Common myeloid progenitor, CD34-positive (primary cell): Measurements from ENCODE around the gene ATP5PD.

Experiments used
- CTCF ChIA-PET: fragments of 350-600 bp; sonication (Branson Sonifier 250); formaldehyde crosslinking; loops from one replicate; lab custom pipeline; 2021; ENCODE audit warnings: antibody characterized with exemption; lab: Charles Lee
- POLR2A ChIA-PET: fragments of 350-600 bp; sonication (Branson Sonifier 250); formaldehyde crosslinking; loops from one replicate; lab custom pipeline; 2021; ENCODE audit warnings: antibody characterized with exemption; lab: Charles Lee
- DNase-seq, 3 donors: peaks; one replicate each; pipeline versions ENCODE4 v3.0.0 to v3.0.0-alpha.2; 2013
- H3K27ac ChIP-seq, 2 experiments: 1 replicate in 1 of 2; 2 replicates in 1 of 2; pipeline ENCODE4 v1.7.0; 2013; ENCODE audit warnings: inconsistent platforms in 2 of 2, low read length in 2 of 2, mild to moderate bottlenecking in 2 of 2, low read depth in 1 of 2, moderate library complexity in 1 of 2; ENCODE audit not compliant: severe bottlenecking in 2 of 2, insufficient read depth in 1 of 2, poor library complexity in 1 of 2
- H3K27me3 ChIP-seq, 5 experiments: replicated peaks in 2 of 5; 1 replicate in 3 of 5; 2 replicates in 2 of 5; pipeline versions ENCODE4 v1.6.1 to v1.7.0; 2013; ENCODE audit warnings: low read length in 4 of 5, mild to moderate bottlenecking in 2 of 5, moderate library complexity in 2 of 5, inconsistent platforms in 1 of 5; ENCODE audit not compliant: insufficient read depth in 5 of 5, control insufficient read depth in 4 of 5
- H3K36me3 ChIP-seq, 4 experiments: 1 replicate in 2 of 4; 2 replicates in 2 of 4; pipeline versions ENCODE4 v1.6.1 to v1.7.0; 2013; ENCODE audit warnings: low read length in 3 of 4, control low read depth in 1 of 4, mild to moderate bottlenecking in 1 of 4; ENCODE audit not compliant: control insufficient read depth in 4 of 4, insufficient read depth in 4 of 4
- H3K4me1 ChIP-seq, 4 experiments: 1 replicate in 3 of 4; 2 replicates in 1 of 4; pipeline versions ENCODE4 v1.6.1 to v1.7.1; 2013; ENCODE audit warnings: low read length in 3 of 4, mild to moderate bottlenecking in 3 of 4, control low read depth in 1 of 4, inconsistent platforms in 1 of 4, moderate library complexity in 1 of 4; ENCODE audit not compliant: control insufficient read depth in 4 of 4, insufficient read depth in 4 of 4; ENCODE audit errors: control extremely low read depth in 1 of 4
- H3K4me3 ChIP-seq, 7 experiments: 1 replicate in 4 of 7; 2 replicates in 3 of 7; pipeline versions ENCODE4 v1.5.1 to v1.7.0; 2013; ENCODE audit warnings: mild to moderate bottlenecking in 7 of 7, low read length in 6 of 7, moderate library complexity in 6 of 7, inconsistent platforms in 2 of 7, low read depth in 2 of 7, control low read depth in 1 of 7; ENCODE audit not compliant: insufficient read depth in 4 of 7, control insufficient read depth in 1 of 7; ENCODE audit errors: extremely low read depth in 1 of 7
- H3K9me3 ChIP-seq, 5 experiments: 1 replicate in 4 of 5; 2 replicates in 1 of 5; pipeline versions ENCODE4 v1.6.1 to v1.7.1; 2013; ENCODE audit warnings: low read length in 4 of 5, mild to moderate bottlenecking in 2 of 5, inconsistent platforms in 1 of 5, low read depth in 1 of 5, moderate library complexity in 1 of 5; ENCODE audit not compliant: control insufficient read depth in 4 of 5, insufficient read depth in 2 of 5; ENCODE audit errors: control extremely low read depth in 1 of 5
- WGBS: methylation state at CpG from one replicate; pipeline ENCODE4 v1.1.5; 2013; ENCODE audit not compliant: insufficient coverage; 5-methylcytosine and 5-hydroxymethylcytosine counted together

ATP5PD gene

DNA sequence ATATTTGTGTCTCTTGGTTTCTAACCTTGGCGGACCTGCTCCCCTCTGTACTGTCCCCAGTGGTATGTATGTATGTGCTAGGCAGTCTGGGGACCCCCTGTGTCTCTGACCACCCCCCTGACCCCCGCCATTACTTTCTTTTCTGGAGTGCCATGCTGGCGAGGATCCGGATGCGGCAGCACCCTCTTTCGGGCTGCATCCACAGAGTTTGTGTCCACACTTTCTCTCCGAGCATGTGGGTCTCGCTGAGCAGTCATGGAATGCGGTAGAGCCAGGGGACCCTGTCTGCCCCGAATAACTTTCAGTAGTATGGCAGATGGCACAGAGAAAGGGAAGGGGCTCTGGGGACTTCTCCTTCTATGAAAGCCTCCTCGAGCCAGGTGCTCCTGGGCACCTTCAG is 17.3 kb upstream of the ATP5PD start:
- H3K36me3 ChIP-seq: peaks cover 9 to 58% (median 45%) of the 10 kb centered on the region in 4 experiments
- POLR2A ChIA-PET: no interaction called here
- no peak overlapping the region for H3K4me3 ChIP-seq
- H3K9me3 ChIP-seq: no peaks in the 10 kb centered on the region
- WGBS: 89% methylated on average over 11 of the region's 11 CpGs
- DNase-seq: no peak
- no peak overlapping the region for H3K27ac ChIP-seq
- CTCF ChIA-PET: interaction anchor here (0.9 to 9.9 kb wide), 6 partner anchors 9 to 67 kb away, joined by 3 to 107 read pairs (median 4); partner anchors contain the start of genes ARMC7 and NT5C
- no peaks in the 10 kb centered on the region for H3K27me3 ChIP-seq
- H3K4me1 ChIP-seq: peaks cover 1 to 26% (median 26%) of the 10 kb centered on the region in 4 experiments

DNA sequence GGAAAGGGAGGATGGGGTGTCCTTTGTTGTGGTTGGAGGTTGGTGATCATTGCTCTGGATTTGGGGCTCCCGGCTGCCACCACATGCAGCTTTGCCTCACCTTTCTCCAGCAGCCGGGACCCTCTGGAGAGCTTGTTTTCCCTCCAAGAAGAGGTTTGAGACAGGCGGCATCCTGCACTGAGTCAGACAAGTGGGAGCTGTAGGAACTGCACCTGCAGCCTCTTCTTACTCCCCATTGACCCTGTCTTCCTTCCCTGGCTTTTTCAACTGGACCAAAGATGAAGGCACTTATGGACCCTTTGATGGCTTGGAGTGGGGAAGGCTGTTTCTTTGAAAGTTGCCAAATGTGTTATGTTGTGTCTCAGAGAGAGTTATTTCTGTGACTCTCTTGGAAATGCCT is 16.9 kb upstream of the ATP5PD start:
- H3K4me3 ChIP-seq: no peak overlapping the region
- H3K27me3 ChIP-seq: no peaks in the 10 kb centered on the region
- peaks cover 9 to 58% (median 45%) of the 10 kb centered on the region in 4 experiments for H3K36me3 ChIP-seq
- no peaks in the 10 kb centered on the region for H3K9me3 ChIP-seq
- ChIA-PET CTCF (interaction anchor here (1.0 to 9.9 kb wide), 7 partner anchors 9 to 102 kb away, joined by 3 to 107 read pairs (median 10); partner anchors contain the start of genes ARMC7 and NT5C), POLR2A (no interaction called here)
- WGBS: 100% methylated on average over 3 of the region's 3 CpGs
- H3K4me1 ChIP-seq: peaks cover 1 to 26% (median 26%) of the 10 kb centered on the region in 4 experiments
- DNase-seq: no peak
- no peak overlapping the region for H3K27ac ChIP-seq

DNA sequence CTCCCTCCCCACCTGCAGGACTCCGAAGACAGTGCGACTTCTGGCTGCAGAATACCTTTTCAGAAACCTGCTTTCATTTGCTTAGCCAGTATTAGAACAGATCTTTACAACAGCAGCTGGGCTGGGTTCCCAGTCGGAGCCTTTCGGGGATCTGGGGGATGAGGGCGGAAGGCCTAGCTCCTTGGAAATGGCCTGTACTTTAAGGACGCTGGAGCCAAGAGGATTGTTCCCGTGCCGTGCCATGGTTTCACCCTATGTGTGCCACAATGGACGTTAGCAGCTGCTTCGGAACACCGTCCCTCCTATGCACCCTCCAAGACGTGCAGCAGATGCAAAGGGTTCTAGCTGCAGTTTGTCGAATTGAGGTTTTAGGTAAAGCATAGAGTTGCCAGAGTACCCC is 16.4 kb upstream of the ATP5PD start:
- 93% methylated on average over 13 of the region's 13 CpGs for WGBS
- peaks cover 1 to 26% (median 26%) of the 10 kb centered on the region in 4 experiments for H3K4me1 ChIP-seq
- H3K27ac ChIP-seq: no peak overlapping the region
- ChIA-PET CTCF (interaction anchor here (1.0 to 9.9 kb wide), 6 partner anchors 10 to 102 kb away, joined by 3 to 107 read pairs (median 22); partner anchors contain the start of genes ARMC7 and NT5C), POLR2A (no interaction called here)
- no peaks in the 10 kb centered on the region for H3K9me3 ChIP-seq
- H3K27me3 ChIP-seq: no peaks in the 10 kb centered on the region
- no peak for DNase-seq
- no peak overlapping the region for H3K4me3 ChIP-seq
- peaks cover 9 to 58% (median 45%) of the 10 kb centered on the region in 4 experiments for H3K36me3 ChIP-seq

GRCh38 chr17:75061618-75062017 is 14.8 kb upstream of the ATP5PD start:
- 96% methylated on average over 7 of the region's 8 CpGs for WGBS
- DNase-seq: no peak
- H3K36me3 ChIP-seq: peaks cover 9 to 58% (median 46%) of the 10 kb centered on the region in 4 experiments
- peaks cover 1 to 18% (median 16%) of the 10 kb centered on the region in 4 experiments for H3K4me1 ChIP-seq
- H3K4me3 ChIP-seq: no peak overlapping the region
- no peaks in the 10 kb centered on the region for H3K27me3 ChIP-seq
- ChIA-PET POLR2A (no interaction called here), CTCF (interaction anchor here (0.5 to 9.9 kb wide), 14 partner anchors 11 to 200 kb away, joined by 3 to 107 read pairs (median 6); partner anchors contain the start of genes ARMC7, GGA3, MRPL58 and MRPS7)
- H3K9me3 ChIP-seq: no peaks in the 10 kb centered on the region
- H3K27ac ChIP-seq: no peak overlapping the region

GRCh38 chr17:75061055-75061438 is 14.3 kb upstream of the ATP5PD start:
- POLR2A ChIA-PET: interaction anchor here (0.6 to 1.4 kb wide), 3 partner anchors 15 to 49 kb away, joined by 3 to 6 read pairs (median 3); partner anchors contain the start of gene ARMC7
- CTCF ChIA-PET: interaction anchor here (0.6 to 9.9 kb wide), 16 partner anchors 12 to 201 kb away, joined by 3 to 107 read pairs (median 4); partner anchors contain the start of genes ARMC7, GGA3, KCTD2 and MRPL58
- Histone ChIP-seq H3K9me3 (no peaks in the 10 kb centered on the region), H3K27ac (no peak overlapping the region), H3K27me3 (no peaks in the 10 kb centered on the region), H3K36me3 (peaks cover 9 to 60% (median 49%) of the 10 kb centered on the region in 4 experiments), H3K4me1 (peaks cover 1 to 18% (median 15%) of the 10 kb centered on the region in 4 experiments), H3K4me3 (no peak overlapping the region)
- WGBS: 93% methylated on average over 10 of the region's 10 CpGs
- DNase-seq: no peak

GRCh38 chr17:75060434-75061054 is 13.8 kb upstream of the ATP5PD start:
- H3K4me1 ChIP-seq: peaks cover 1 to 14% (median 10%) of the 10 kb centered on the region in 4 experiments
- no peak overlapping the region for H3K4me3 ChIP-seq
- H3K27me3 ChIP-seq: no peaks in the 10 kb centered on the region
- H3K36me3 ChIP-seq: peaks cover 9 to 64% (median 50%) of the 10 kb centered on the region in 4 experiments
- WGBS: 92% methylated on average over 17 of the region's 26 CpGs
- no peaks in the 10 kb centered on the region for H3K9me3 ChIP-seq
- no peak for DNase-seq
- CTCF ChIA-PET: interaction anchor here (0.6 to 9.9 kb wide), 25 partner anchors 12 to 179 kb away, joined by 3 to 107 read pairs (median 6); partner anchors contain the start of genes ARMC7, KCTD2, MRPL58 and NT5C
- POLR2A ChIA-PET: interaction anchor here (0.6 to 1.5 kb wide), 4 partner anchors 14 to 49 kb away, joined by 3 to 6 read pairs (median 4); partner anchors contain the start of gene ARMC7
- peak overlapping the region in 1 of 2 experiments; percentile 68 for H3K27ac ChIP-seq
